Nephron progenitor cell (in vitro differentiated cells): ENCODE measurements around the gene QSER1.
A peak's percentile ranks its signal among the peaks of the same experiment; 100 is the strongest.

Experiments
- DNase-seq: peaks from one replicate; pipeline ENCODE4 v3.0.0; 2021
- H3K27ac Mint-ChIP-seq: 2 replicates; pipeline ENCODE4 v1.8.0; 2021; ENCODE audit warnings: mild to moderate bottlenecking, moderate library complexity, mixed read lengths
- H3K27me3 Mint-ChIP-seq: 2 replicates; pipeline ENCODE4 v1.8.0; 2021; ENCODE audit warnings: mild to moderate bottlenecking, low read depth, mixed read lengths; ENCODE audit not compliant: poor library complexity
- H3K36me3 Mint-ChIP-seq: 2 replicates; pipeline ENCODE4 v1.8.0; 2021; ENCODE audit warnings: low read depth, mixed read lengths
- H3K4me1 Mint-ChIP-seq: 2 replicates; pipeline ENCODE4 v1.8.0; 2021; ENCODE audit warnings: mixed read lengths
- H3K4me3 Mint-ChIP-seq: 2 replicates; pipeline ENCODE4 v1.8.0; 2021; ENCODE audit warnings: mild to moderate bottlenecking, moderate library complexity, mixed read lengths
- H3K9me3 Mint-ChIP-seq: 2 replicates; pipeline ENCODE4 v1.8.0; 2021; ENCODE audit warnings: mild to moderate bottlenecking, moderate library complexity, mixed read lengths
- CTCF ChIP-seq: fragments of 200-600 bp; sonication (generic); IDR thresholded peaks from 2 replicates; pipeline ENCODE4 v1.5.0; 2021; ENCODE audit warnings: antibody characterized with exemption

Gene QSER1

GRCh38 chr11:32940865-32941264, 48.3 kb downstream of the QSER1 start:
- H3K27ac Mint-ChIP-seq, result no peak overlapping the region
- peaks cover 3% of the 10 kb centered on the region for H3K27me3 Mint-ChIP-seq

GRCh38 chr11:32947978-32948377, 55.4 kb downstream of the QSER1 start:
- H3K9me3 Mint-ChIP-seq, result peaks cover 24% of the 10 kb centered on the region
- no peaks in the 10 kb centered on the region for H3K4me1 Mint-ChIP-seq
- H3K36me3 Mint-ChIP-seq, result peaks cover 49% of the 10 kb centered on the region
- H3K4me3 Mint-ChIP-seq, result no peak overlapping the region
- H3K27me3 Mint-ChIP-seq, result no peaks in the 10 kb centered on the region
- TF ChIP-seq CTCF, result no peak
- DNase-seq, result no peak
- no peak overlapping the region for H3K27ac Mint-ChIP-seq

More at GRCh38 chr11:32940865-32941264, 48.3 kb downstream of the QSER1 start:
- TF ChIP-seq CTCF, result no peak
- no peaks in the 10 kb centered on the region for H3K4me1 Mint-ChIP-seq
- H3K9me3 Mint-ChIP-seq, result peaks cover 31% of the 10 kb centered on the region
- peaks cover 74% of the 10 kb centered on the region for H3K36me3 Mint-ChIP-seq
- DNase-seq, result no peak
- no peak overlapping the region for H3K4me3 Mint-ChIP-seq

GRCh38 chr11:32949739-32950138, 57.1 kb downstream of the QSER1 start:
- Mint-ChIP-seq H3K4me1 (no peaks in the 10 kb centered on the region), H3K27ac (no peak overlapping the region), H3K36me3 (peaks cover 51% of the 10 kb centered on the region), H3K27me3 (no peaks in the 10 kb centered on the region), H3K4me3 (no peak overlapping the region), H3K9me3 (peaks cover 20% of the 10 kb centered on the region)
- no peak for DNase-seq
- no peak for TF ChIP-seq CTCF

- no peak overlapping the region for H3K27ac Mint-ChIP-seq
Measured at GRCh38 chr11:32952421-32952820, 59.8 kb downstream of the QSER1 start.

GRCh38 chr11:32953700-32954099, 61.1 kb downstream of the QSER1 start:
- H3K36me3 Mint-ChIP-seq, result peaks cover 43% of the 10 kb centered on the region
- no peak for TF ChIP-seq CTCF
- H3K9me3 Mint-ChIP-seq, result no peaks in the 10 kb centered on the region
- no peak for DNase-seq
- H3K4me3 Mint-ChIP-seq, result no peak overlapping the region
- H3K27me3 Mint-ChIP-seq, result no peaks in the 10 kb centered on the region
- no peak overlapping the region for H3K27ac Mint-ChIP-seq
- H3K4me1 Mint-ChIP-seq, result no peaks in the 10 kb centered on the region

More at GRCh38 chr11:32952421-32952820, 59.8 kb downstream of the QSER1 start:
- Mint-ChIP-seq H3K9me3 (peaks cover 7% of the 10 kb centered on the region), H3K27me3 (no peaks in the 10 kb centered on the region), H3K36me3 (peaks cover 50% of the 10 kb centered on the region), H3K4me3 (no peak overlapping the region), H3K4me1 (no peaks in the 10 kb centered on the region)
- DNase-seq, result no peak
- TF ChIP-seq CTCF, result no peak

- no peaks in the 10 kb centered on the region for H3K4me1 Mint-ChIP-seq
- no peak overlapping the region for H3K4me3 Mint-ChIP-seq
- peaks cover 70% of the 10 kb centered on the region for H3K36me3 Mint-ChIP-seq
- H3K27ac Mint-ChIP-seq, result no peak overlapping the region
- peaks cover 3% of the 10 kb centered on the region for H3K27me3 Mint-ChIP-seq
- H3K9me3 Mint-ChIP-seq, result no peaks in the 10 kb centered on the region
- no peak for DNase-seq
- peak; percentile 78 for TF ChIP-seq CTCF
Measured at GRCh38 chr11:32960553-32961164, 68.0 kb downstream of the QSER1 start.
